HG02571 (cell line): ENCODE results near the gene CRYL1.

ENCODE experiments used
- ATAC-seq: cut with Tn5 transposase; IDR thresholded peaks from one replicate; pipeline ENCODE4 v1.9.1; 2021; ENCODE audit warnings: mild to moderate bottlenecking, moderate library complexity; ENCODE audit not compliant: unreplicated experiment

The CRYL1 gene

DNA sequence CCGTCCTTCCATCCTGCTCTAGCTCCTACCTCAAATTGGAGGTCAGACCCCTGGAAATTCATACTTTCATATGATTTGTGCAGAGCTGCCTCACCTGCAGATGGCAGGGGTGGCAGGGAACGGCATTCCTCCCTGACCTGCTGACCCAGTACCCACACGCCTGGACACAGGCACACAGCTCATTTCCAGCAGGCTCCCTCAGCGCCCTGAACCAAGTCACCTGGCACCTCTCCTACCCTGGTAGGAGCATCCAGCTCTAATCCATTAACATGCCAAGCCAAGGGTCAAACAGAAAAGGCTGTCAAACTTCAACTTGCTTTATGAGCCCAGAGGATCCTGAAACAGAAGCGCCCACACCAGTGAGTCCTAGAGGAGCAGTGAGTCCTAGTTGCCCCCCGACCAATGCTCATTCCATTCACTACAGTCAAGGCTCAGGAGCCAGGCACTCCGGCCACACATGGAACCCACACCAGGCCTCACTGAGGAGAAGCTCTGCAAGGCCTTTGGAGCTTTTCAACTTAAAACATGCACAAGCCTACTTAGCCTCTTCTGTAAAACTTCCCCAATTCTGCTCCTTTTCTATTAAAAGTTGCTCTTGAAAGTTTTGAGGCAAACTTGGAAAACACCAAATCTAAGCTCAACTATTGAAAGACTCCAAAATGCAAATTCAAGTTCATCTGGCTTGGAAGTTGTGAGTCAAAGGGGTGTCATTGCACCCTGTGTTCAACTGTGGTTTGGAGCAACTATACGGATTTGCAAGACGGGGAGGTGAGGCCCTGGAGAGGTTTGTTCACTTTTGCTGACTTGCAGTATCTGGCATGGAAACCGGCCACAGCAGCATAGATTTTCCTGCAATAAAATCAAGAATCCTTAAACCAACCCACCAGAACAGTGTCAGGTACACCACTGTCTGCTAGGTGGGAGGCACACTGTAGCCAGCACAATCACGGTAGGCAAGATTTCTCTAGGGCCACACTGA, 96.7 kb downstream of the CRYL1 start:
- ATAC-seq: no peak

DNA sequence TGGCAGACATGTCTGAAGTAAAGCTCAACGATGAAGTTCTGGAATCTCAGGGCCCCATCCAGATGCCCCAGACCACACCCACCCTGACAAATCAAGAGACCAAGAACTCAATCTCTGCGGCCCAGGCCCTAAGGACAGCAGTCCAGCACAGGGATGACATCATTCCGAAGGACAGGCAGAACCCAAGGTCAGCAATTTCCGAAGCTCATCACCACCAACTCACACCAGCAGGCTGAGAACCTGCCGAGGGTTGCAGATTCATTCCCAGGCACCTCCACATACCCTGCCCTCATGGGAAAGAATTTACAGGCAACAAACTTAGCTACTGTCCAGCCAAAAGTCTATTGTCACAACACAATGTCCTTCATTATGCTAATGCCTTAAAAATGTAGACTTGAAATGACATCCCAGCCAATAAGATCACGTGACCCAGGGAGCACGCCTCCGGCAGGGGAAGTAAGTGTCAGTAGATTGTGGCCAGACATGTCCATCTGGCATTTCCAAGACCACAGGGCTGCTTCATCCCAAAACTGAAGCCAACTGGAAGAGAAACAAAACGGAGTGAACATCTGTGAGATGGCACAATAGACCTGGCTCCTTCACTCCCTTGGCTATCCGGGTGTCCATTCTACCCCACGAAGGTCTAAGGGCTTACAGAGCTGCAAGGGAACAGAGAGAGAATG, 98.8 kb downstream of the CRYL1 start:
- ATAC-seq: no peak

DNA sequence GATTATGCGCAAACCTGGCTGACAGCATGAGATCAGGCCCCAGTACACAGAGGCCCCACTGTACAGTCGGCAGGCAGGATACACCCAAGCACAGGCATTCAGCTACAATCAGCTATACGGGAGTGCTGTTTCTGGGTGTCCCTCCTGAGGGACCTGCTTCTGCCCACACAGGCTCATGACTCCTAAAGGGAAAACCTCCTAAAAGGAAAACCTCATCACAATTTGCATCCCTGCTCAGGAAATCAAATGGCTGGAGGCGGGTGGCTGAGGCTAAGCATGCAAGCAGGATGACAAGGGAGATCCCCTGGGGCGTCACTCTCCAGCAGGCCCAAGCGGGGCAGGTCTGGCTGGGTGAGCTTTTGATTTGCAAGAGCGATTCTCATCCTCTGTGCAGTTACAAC, 99.8 kb downstream of the CRYL1 start:
- peak; percentile 72 for ATAC-seq

DNA sequence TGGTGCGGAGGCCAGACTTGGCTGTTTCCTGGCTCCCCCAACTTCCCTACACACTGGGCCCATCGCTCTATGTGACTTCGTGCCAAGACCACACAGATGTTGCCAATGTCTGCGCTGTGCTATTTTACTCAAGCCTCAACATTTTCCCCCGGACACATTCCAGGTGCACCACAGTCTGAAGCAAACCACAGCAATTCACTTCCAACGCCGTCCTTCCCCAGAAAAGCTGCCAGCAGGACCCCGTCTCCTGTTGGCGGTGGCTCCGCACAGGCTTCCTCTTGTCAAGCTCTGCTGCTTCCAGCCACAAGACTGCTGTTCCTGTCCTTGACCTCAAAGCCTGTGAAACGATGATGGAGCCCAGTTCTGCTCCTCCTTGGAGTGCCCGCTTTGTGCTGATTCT, 100.7 kb downstream of the CRYL1 start:
- ATAC-seq: no peak

DNA sequence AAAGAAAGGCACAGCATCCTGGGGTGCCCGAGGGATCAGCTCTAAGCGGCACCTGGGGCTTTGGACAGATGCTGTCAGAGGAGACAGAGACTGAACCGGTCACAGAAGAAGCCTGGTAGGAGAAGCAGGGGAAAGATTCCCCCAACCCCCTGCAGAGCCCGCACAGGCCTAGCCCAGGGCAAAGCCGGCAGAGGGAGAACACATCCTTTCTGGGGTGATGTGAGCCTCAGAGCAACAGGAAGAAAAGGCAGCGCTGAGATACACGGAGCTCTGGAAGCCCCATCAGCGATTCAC, 101.2 kb downstream of the CRYL1 start:
- no peak for ATAC-seq

DNA sequence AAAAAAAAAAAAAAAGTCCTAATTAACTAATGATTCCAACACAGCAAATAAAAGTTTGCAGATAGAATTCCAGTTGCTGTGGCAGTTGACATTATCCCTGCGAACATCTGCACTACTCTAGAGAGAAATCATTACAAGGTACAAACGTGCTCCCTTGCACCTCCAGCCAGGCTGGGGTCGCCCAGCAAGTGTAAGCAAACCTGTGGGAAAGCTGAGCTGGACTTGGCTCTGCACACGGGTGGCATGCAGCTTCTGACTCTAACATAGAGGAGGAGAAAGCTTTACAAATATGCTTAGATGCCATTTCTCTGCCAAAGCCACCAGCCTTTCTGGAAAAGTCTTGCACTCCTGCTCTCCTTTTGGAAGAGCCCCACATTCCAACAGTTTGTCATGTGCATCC, 103.3 kb downstream of the CRYL1 start:
- no peak for ATAC-seq

DNA sequence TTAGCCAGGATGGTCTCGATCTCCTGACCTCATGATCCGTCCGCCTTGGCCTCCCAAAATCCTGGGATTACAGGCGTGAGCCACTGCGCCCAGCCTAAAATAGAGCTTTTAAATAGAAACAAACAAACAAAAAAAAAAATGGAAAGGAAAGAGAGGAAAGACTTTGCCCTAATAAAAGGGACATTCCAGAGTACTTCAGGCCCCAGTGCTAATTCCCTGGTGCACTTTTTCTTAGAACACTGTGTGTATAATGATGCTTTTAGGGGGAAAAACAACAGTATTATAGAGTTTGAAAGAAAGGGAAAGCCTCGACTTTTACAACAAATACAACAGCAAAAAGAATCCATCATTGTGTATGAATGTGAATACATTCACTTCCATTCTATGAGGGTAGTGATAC, 104.7 kb downstream of the CRYL1 start:
- ATAC-seq: no peak

DNA sequence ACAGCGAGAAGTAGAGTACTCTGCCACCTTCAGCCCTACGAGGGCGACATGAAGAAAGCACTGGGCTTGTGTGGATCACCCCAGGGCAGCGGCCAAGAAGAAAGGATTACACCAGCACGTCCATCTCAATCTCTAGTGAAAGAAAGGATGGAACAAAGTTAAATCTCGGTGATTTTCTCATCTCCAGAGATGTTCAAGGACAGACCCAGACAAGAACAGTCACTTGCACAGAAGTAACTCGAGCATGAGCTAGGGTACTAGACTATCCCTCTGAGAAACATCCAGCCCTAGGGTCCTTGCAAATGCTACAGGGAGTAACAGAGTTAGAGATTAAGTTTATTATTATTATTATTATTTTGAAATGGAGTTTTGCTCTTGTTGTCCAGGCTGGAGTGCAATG, 106.7 kb downstream of the CRYL1 start:
- ATAC-seq: no peak

DNA sequence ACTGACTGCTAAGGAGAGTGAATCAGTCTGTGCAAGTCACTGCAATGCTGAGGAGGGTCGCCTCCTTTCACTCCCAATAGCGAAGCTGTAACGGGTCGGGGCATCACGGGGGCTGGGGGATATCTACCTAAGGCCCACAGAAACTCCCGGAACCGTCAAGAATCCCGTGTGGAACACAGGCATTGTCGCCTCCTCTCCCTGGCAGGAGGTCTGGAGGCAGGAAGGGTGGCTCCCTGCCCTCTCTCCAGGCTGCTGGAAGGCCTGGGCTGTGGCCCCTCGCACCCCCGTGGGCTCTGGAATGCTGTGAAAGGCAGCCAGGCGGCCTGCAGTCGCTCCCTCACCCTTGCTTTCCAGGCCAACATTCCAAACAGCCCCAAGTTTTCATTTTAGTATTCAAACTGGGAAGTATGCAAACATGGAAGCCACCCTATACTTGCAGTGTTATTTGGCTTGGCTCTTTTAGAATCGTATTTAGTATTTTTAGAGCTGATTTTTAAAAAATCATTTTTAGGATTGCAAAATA, 109.4 kb downstream of the CRYL1 start:
- ATAC-seq: no peak

DNA sequence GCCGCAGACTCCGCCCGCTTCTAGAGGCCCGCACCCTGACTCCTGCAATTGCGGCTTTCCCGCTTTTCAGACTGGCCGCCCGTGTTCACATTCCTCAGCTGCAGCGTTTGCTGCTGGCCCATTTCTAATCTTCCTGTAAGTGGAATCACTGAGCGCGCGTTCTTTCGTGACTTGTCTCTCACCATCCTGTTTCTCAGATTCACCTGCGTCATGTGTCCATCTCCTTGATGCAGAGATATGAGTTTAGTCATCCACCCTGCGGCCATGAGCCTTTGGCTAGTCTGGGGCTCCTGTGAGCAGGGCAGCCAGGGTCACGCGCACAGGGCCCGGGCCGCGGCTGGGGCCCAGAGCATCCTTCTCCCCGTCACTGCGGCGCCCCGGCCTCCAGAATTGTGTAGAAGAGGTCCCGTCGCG, 110.0 kb downstream of the CRYL1 start:
- ATAC-seq: no peak

DNA sequence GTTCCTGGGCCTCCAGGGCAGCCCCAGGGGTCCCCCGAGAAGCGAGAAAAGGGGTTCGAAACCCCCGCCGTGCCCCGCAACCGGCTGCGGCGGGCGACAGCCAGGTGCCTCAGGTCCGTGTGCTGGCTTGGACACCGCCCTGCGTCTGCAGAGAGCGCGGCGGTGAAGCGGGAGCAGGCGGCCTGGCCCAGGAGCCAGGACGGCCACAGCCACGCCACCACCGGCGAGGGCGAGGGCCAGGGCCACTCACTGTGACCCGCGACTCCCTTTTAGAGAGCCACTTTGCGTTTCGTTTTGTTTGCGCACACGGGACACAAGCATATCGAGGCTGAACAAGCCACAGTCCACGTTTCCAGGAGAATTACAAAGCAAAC, 110.4 kb downstream of the CRYL1 start:
- ATAC-seq: no peak

DNA sequence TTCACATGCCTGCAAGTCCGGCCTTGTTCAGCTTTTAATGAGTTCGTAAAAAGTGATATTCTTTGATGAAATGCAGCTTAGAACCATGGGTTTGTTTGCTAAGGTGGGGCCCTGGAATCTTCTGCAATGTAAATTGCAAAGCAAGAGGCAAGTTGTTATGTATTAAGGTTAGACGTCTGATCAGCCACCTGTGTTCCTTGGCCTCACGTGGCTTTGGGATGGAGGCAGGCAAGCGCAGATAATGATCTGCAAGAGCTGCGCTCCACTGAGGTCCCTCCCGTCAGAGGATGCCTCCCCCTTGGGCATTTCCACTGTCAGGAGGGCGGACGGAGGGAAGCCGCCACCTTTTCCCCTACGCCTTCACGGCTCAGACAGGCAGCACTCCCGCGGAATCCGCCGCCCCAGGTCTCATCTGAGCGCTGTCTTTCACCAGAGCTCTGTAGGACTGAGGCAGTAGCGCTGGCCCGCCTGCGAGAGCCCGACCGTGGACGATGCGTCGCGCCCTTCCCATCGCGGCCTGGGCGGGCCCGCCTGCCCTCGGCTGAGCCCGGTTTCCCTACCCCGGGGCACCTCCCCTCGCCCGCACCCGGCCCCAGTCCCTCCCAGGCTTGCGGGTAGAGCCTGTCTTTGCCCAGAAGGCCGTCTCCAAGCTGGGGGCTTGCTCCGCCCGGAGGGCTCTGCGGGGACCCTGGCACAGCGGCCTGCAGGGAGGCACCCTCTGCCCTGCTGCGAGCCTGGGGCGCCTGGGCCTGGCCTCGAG, 110.9 kb downstream of the CRYL1 start:
- no peak for ATAC-seq

DNA sequence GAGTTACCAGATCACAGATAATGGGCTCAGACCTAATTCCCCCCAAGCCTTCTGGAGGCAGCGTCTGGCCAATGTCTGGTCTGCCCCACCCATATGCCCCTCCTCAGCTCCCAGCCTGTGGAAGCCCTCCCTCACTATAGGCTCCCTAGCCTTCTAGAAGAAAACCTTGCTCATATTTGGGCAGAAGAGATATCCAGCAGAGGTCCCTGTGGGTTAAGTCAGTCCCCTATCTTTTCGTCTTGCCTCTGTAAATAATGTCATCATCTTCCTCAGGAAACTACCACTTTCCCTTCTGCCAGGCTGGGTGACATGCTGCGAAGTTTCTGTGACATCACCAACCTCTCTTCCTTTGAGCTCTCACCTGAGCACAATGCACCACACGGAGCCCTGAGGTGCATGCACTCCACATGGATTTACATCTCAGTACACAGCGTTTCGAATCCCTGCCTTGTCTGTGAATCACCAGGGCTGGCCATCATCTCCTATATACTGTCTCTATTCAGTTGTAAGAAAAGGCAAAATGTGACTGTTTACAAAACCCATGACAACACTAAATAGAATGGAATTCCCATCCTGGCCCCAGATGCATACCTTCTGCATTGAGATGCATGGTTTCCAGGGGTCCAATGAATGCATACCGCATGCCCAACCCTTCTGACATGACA, 112.8 kb downstream of the CRYL1 start:
- ATAC-seq: no peak

DNA sequence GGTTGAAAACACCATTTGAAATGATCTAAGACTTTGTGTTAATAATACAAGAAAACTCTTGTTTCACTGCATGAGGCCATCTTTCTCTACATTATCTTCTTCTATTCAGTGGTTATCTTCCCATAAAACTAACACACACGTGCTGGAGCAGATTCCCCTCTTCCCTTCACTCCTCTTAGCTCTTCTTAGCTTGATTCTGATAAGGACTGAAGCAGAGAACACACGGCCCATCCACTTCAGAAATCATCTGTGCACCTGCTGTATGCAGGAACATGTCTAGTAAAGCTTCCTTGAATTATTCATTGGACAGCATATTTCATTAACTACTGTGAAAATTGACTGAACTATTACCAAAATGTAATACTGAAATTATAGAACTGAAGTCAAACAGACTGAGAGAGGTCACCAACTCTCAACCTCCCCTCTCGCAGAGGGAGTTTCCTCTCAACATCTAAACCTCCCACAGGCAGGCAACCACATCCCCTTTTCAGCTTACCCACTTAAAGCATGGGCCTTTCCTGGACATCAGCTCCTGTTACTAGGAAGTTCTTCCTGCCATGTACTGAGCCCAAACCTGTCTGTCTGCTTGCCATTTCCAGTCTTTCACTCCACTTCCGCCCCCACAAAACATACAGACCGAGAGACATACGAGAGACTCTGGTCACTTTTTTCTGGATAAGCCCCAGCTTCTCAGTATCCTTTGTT, 113.9 kb downstream of the CRYL1 start:
- peak; percentile 83 for ATAC-seq

DNA sequence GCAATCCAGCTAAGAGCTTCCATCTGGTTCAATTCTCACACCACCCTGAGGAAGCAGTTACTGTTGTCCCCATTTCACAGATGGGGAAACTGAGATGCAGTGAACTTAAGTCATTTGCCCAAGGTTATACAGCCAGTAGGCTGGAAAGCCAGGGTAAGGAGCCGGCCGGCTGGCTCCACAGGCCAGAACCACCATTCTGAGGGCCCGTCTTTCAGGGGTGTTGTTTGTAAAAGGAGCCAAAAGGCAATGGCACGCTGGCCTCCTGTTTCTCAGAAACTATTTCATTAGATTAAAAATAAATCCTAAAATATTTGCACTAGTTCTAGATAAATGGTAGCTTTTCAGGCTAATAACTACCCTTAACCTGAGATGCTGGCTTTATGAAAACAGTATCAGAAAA, 114.9 kb downstream of the CRYL1 start:
- ATAC-seq: no peak

DNA sequence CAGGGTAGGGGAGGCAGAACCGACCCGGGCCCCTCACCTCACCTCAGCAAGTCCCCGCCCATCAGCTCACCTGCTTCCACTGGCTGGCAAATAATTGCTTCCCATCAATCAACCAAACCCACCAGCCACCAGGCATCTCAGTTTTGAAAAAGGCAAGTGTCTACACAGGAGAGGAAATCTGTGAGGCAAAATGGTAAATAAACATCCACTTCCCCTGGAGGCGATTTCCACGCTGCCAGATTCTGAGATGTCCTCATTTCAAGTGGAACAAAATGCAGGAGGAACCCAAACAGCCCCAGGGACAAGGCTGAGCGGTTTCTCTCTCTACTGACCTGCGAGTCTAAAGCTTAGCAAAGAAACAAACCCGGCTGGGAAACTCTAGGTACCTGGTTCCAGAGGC, 117.5 kb downstream of the CRYL1 start:
- no peak for ATAC-seq

DNA sequence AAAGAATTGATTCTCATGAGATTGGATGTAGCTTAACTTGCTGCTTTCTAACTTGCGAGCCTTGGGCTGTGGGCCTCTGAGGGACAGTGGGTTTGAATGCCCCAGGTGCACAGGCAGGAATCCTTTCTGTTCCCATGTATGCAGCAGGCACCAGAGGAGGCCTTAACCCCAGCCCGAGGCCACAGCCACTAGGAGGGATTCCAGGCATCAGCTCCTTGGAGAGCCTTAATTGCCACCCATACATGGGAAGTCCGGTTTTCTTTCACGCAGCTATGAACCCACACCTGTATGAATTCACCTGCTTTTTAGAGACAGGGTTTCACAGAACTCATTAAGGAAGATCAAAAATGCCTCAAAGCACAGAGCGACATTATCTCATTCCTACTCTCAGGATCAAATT, 117.9 kb downstream of the CRYL1 start:
- ATAC-seq: no peak

DNA sequence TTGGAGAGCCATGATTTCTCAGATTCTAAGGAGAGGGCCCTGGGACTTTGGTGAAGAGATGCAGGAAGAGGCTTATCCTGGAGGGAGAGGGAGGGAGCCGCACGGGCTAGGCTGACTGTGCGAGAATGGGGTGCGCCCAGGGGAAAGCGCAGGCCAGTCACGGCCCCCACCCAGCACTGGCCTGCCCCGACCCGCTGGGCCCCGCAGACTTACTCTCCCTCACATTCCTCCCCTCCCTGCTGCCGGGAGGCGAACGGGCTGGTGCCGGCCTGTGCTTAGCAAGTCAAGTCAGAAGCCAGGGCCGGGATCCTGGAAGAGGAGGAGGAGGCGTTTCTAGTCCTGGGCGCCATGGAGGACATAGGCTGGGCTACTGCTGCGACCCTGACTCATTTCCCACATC, 120.0 kb downstream of the CRYL1 start:
- ATAC-seq: no peak

DNA sequence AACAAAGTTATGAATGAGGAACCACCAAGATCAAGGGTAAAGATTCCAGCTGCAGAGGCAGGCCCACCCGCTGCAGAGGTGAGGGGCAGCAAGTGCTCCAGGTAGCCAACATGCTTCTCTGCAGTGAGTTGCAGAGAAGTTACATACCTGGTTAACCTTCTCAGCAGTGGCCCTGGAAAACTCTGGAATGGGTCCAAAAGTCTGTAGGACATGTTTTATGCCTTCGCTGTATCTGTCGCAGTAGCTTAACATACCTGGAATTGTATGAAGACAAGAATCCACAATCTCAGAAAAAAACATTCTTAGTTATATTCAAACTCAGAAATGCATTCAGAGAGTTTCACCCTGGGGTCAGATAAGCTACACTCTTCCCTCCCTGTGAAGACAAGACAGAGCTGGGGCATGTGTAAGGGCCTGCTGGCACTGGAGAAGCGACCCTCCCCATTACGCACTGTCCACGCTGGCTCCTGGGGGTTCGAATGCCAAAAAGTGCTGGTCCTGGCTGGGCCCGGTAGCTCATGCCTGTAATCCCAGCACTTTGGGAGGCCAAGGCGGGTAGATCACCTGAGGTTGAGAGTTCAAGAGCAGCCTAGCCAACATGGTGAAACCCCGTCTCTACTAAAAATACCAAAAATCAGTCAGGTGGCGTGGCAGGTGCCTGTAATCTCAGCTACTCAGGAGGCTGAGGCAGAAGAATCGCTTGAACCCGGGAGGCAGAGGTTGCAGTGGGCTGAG, 121.0 kb downstream of the CRYL1 start:
- no peak for ATAC-seq

DNA sequence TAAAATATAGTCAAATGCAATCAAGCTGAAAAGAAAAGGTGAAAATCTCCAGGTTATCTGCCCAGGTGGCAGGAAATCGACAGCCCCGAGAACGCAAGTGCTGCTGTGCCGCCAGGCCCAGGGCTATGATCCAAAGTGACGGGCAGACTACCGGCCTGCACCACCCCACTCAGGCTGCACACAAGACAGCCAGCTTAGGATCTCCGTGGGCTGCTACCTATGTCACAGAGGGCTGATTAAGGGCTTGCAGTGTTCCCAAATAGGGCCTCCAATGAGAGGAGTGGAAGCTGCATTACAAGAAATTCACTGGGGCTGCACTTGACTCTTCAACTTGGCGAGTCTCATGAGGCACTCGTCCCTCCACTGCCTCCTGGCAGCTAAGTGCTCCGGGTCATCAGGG, 121.8 kb downstream of the CRYL1 start:
- no peak for ATAC-seq
